Pancreas (tissue), 10 donors: ENCODE results near the gene VPS41. TPM values are rescaled to one million over a fixed set of nuclear protein-coding genes. Genes with fewer than 3 reads are reported as not detected.
A peak's percentile ranks its signal among the peaks of the same experiment; 100 is the strongest.

Experiments used
- ATAC-seq, 4 donors: fragments of 200-7000 bp; cut with Tn5 transposase; one replicate each; pipeline versions ENCODE4 v1.8.0 to v1.9.1; 2020; ENCODE audit warnings: mild to moderate bottlenecking in 4 of 4, moderate library complexity in 4 of 4
- DNase-seq, 6 donors: peaks; one replicate each; pipeline ENCODE4 v3.0.0-alpha.2; 2020
- FAIRE-seq: peaks from 2 replicates; lab custom pipeline; 2012; peaks lifted over from hg19 to GRCh38; lab: Jason Lieb, UNC
- H3K27ac ChIP-seq, 4 donors: fragments of 200-600 bp; sonication (generic); 1 replicate in 3 of 4; 2 replicates in 1 of 4; pipeline versions ENCODE4 v1.5.0 to v1.8.0; 2020
- H3K27me3 ChIP-seq, 4 donors: fragments of 200-600 bp; one replicate each; pipeline ENCODE4 v1.8.0; 2021
- H3K36me3 ChIP-seq, 3 donors: fragments of 200-600 bp; sonication (generic) in 1 of 3; one replicate each; pipeline versions ENCODE4 v1.5.0 to v1.8.0; 2020 to 2021
- H3K4me1 ChIP-seq, 3 donors: fragments of 200-600 bp; one replicate each; pipeline ENCODE4 v1.8.0; 2021
- H3K4me3 ChIP-seq, 4 donors: fragments of 200-600 bp; sonication (generic) in 2 of 4; one replicate each; pipeline versions ENCODE4 v1.5.0 to v1.8.0; 2020 to 2021
- H3K9me3 ChIP-seq, 4 donors: fragments of 200-600 bp; one replicate each; pipeline ENCODE4 v1.8.0; 2021
- CTCF ChIP-seq, 4 donors: fragments of 200-600 bp; sonication (generic) in 3 of 4; IDR thresholded peaks; one replicate each; pipeline versions ENCODE4 v1.5.0 to v1.8.0; 2021; ENCODE audit warnings: antibody characterized with exemption in 4 of 4
- WGBS, 2 donors: extraction: QIAGEN DNeasy Blood & Tissue Kit; methylation state at CpG; one replicate each; pipeline ENCODE4 v1.1.7; 2013; 5-methylcytosine and 5-hydroxymethylcytosine counted together
- intact Hi-C, 3 donors: fragments of 100-400 bp; cut with DNase I; formaldehyde crosslinking; loops; one replicate each; pipeline versions ENCODE4 v1.11.1 to v1.14.2; 2022
- polyA plus RNA-seq, 2 donors: library from polyadenylated mRNA; stranded (reverse); fragments of 200-250 nt; gene quantifications; one replicate each; pipeline ENCODE4 v1.2.3, GENCODE V29; 2013
- total RNA-seq, 6 donors: library from RNA; stranded (reverse); fragmentation: NEBNext Ultra II Directional in 4 of 6; extraction: Animal tissue kit (Norgen Biotek cat#: 25700) in 4 of 6; gene quantifications; one replicate each; pipeline versions ENCODE4 v1.2.1 to v1.2.4, GENCODE V29; 2021 to 2023
- donor health status: healthy with polysubstance abuse.
- donor health status: DM: no; HTN: no; CAD: no; lungs with moderate emphysema.
- donor health status: DM: no; HTN: no; CAD: no.
- donor health status: control.
- donor health status: control.
- donor health status: Bipolar disorder and iron deficiency.
- donor health status: DM: yes; HTN: yes; CAD: no.
- donor health status: DM: no; HTN: no; CAD: no.
- donor health status: DM: no; HTN: no; CAD: no.
- donor health status: DM: yes; HTN: yes; CAD: no.

VPS41 gene
- total and polyA plus RNA-seq, 8 donors, result 10.0 to 79.2 (median 37.8) TPM

DNA sequence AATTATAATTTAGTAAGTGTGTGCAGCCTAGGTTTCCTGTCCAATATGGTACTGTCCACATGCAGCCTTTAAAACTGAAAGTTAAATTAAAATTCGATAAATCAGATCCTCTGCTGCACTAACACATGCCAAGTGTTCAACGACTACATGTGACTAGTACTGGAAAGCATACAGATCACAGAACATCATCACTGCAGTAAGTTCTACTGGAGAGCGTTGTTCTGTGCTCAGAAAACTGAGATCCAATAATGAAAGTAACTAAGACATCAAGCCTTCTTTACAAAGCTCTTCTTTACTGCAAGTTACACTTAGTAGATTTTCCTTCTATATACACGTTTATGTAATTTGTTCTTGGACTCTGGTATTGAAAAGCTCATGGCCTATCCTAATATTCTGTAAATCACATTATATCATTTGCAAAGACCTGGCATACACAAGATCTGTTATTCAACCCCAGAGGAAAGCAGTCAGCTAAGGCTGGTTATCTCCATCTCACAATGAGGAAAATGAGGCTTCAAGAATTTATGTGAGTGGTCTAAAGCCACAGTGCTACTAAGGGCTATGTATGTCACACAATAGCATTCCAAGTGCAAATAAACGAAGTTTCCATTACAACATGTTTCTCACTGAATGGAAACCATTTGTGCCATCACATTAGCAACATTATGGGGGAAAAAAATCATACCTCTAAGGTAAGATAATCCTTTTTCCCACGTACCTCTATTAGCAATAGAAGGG is 77.6 kb downstream of the VPS41 start:
- Histone ChIP-seq H3K27me3 (no peaks in the 10 kb centered on the region), H3K9me3 (no peaks in the 10 kb centered on the region), H3K36me3 (no peaks in the 10 kb centered on the region), H3K4me1 (peaks cover 14 to 43% (median 21%) of the 10 kb centered on the region in 3 donors), H3K4me3 (peak overlapping the region in 1 of 4 donors; percentile 2), H3K27ac (peak overlapping the region in 2 of 4 donors; percentile 5 to 36)
- intact Hi-C loops, result no loop called here
- peak; percentile 57 to 76 (median 70) for ATAC-seq
- 32 to 33% methylated on average over 6 of the region's 6 CpGs for WGBS, 2 donors
- TF ChIP-seq CTCF (IDR thresholded peaks at IDR 0.05), result no peak
- peak; percentile 9 for FAIRE-seq
- no peak for DNase-seq

- Histone ChIP-seq H3K4me3 (peak overlapping the region in 1 of 4 donors; percentile 2), H3K27me3 (no peaks in the 10 kb centered on the region), H3K27ac (peak overlapping the region in 2 of 4 donors; percentile 5 to 36), H3K4me1 (peaks cover 20 to 49% (median 21%) of the 10 kb centered on the region in 3 donors), H3K9me3 (no peaks in the 10 kb centered on the region), H3K36me3 (no peaks in the 10 kb centered on the region)
- intact Hi-C loops, result no loop called here
- ATAC-seq (peak; percentile 47 to 81 (median 66)), FAIRE-seq (no peak), DNase-seq (no peak)
- 15 to 20% methylated on average over 2 of the region's 2 CpGs for WGBS, 2 donors
- TF ChIP-seq CTCF (IDR thresholded peaks at IDR 0.05), result no peak
Measured at GRCh38 chr7:38830826-38831225, 78.2 kb downstream of the VPS41 start.

DNA sequence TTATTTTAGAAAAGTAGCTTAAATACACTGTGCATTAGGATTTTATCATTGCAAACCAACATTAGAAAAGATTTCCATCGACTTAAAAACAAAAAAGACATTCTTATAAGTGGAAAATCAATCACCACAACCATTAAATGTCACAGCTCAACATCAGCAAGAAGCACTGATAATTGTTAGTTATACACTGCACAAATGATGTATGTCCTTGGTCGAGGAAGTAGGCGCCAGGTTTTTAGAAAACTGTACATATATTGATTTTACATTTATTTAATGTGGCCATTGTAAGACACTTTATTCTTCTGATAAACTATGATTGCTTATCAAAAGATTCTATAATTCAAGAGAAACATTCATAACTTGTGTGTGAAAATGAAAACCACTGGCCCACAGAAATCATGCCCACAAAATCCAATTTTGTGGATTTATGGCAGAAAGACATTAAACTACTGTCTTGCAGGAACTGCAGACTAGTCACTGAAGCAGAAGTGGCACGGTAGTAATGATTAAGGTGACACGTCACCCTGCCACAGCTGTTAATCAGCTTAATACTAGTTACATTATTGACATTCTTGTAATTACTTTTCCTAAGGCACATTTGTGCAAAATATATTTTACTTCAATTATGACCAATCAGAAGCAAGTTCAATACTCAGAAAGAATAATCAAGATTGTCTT is 79.4 kb downstream of the VPS41 start:
- no peaks in the 10 kb centered on the region for H3K27me3 ChIP-seq
- no peaks in the 10 kb centered on the region for H3K9me3 ChIP-seq
- no peaks in the 10 kb centered on the region for H3K36me3 ChIP-seq
- intact Hi-C loops, result no loop called here
- no peak overlapping the region for H3K4me3 ChIP-seq
- DNase-seq, result no peak
- WGBS, 2 donors, result 21 to 41% methylated on average over 5 of the region's 5 CpGs
- no peak for FAIRE-seq
- H3K4me1 ChIP-seq, result peaks cover 21 to 49% (median 23%) of the 10 kb centered on the region in 3 donors
- no peak for ATAC-seq
- TF ChIP-seq CTCF (IDR thresholded peaks at IDR 0.05), result no peak
- H3K27ac ChIP-seq, result no peak overlapping the region

- DNase-seq (no peak), ATAC-seq (no peak), FAIRE-seq (no peak)
- Histone ChIP-seq H3K4me1 (peaks cover 23 to 49% (median 24%) of the 10 kb centered on the region in 3 donors), H3K27ac (no peak overlapping the region), H3K27me3 (no peaks in the 10 kb centered on the region), H3K36me3 (no peaks in the 10 kb centered on the region), H3K9me3 (no peaks in the 10 kb centered on the region), H3K4me3 (no peak overlapping the region)
- WGBS, 2 donors, result 82 to 84% methylated on average over 3 of the region's 3 CpGs
- intact Hi-C loops, result no loop called here
- TF ChIP-seq CTCF (IDR thresholded peaks at IDR 0.05), result no peak
Measured at GRCh38 chr7:38828026-38828425, 81.0 kb downstream of the VPS41 start.
